Tibial nerve (tissue), 4 donors: ENCODE results near the gene CD300LD. TPM values are rescaled to one million over a fixed set of nuclear protein-coding genes. Genes with fewer than 3 reads are reported as not detected.

Experiments
- DNase-seq, 2 donors: peaks; one replicate each; pipeline ENCODE4 v3.0.0-alpha.2; 2019; ENCODE audit warnings: low spot score in 2 of 2
- H3K27ac ChIP-seq, 4 donors: fragments of 200-600 bp; sonication (generic) in 3 of 4; one replicate each; pipeline ENCODE4 v1.5.1; 2017 to 2019; ENCODE audit warnings: mild to moderate bottlenecking in 1 of 4
- H3K27me3 ChIP-seq, 2 donors: fragments of 200-600 bp; sonication (generic) in 1 of 2; one replicate each; pipeline versions ENCODE4 v1.5.1 to v1.6.0; 2017 to 2019
- H3K36me3 ChIP-seq, 3 donors: fragments of 200-600 bp; sonication (generic); one replicate each; pipeline ENCODE4 v1.5.1; 2018 to 2019
- H3K4me1 ChIP-seq, 4 donors: fragments of 200-600 bp; sonication (generic) in 3 of 4; one replicate each; pipeline ENCODE4 v1.5.1; 2017 to 2019
- H3K4me3 ChIP-seq, 4 donors: fragments of 200-600 bp; sonication (generic) in 3 of 4; one replicate each; pipeline ENCODE4 v1.5.1; 2017 to 2019; ENCODE audit warnings: mild to moderate bottlenecking in 1 of 4, moderate library complexity in 1 of 4
- H3K9me3 ChIP-seq, 4 donors: fragments of 200-600 bp; sonication (generic) in 3 of 4; one replicate each; pipeline ENCODE4 v1.5.1; 2017 to 2019
- CTCF ChIP-seq, 5 experiments: fragments of 200-600 bp in 3 of 5; fragments of 450-650 bp in 2 of 5; sonication (generic) in 3 of 5; IDR thresholded peaks; one replicate each; pipeline ENCODE4 v1.5.1; 2016 to 2019; ENCODE audit warnings: antibody characterized with exemption in 5 of 5, mild to moderate bottlenecking in 3 of 5, moderate library complexity in 2 of 5
- EP300 ChIP-seq, 2 donors: sonication (generic); formaldehyde crosslinking; IDR thresholded peaks; one replicate each; pipeline ENCODE4 v1.6.1; 2017; ENCODE audit warnings: antibody characterized with exemption in 2 of 2, mild to moderate bottlenecking in 1 of 2
- POLR2A ChIP-seq, 2 donors: fragments of 450-650 bp; IDR thresholded peaks; one replicate each; pipeline ENCODE4 v1.6.1; 2017; ENCODE audit warnings: antibody characterized with exemption in 2 of 2, mild to moderate bottlenecking in 2 of 2, moderate library complexity in 2 of 2
- WGBS, 2 donors: methylation state at CpG; one replicate each; pipeline ENCODE4 v1.1.5; 2018; 5-methylcytosine and 5-hydroxymethylcytosine counted together
- total RNA-seq, 4 donors: library from RNA; depleted of rRNA; stranded (reverse); fragments of >200 nt; gene quantifications; one replicate each; pipeline ENCODE4 v1.1.0, GENCODE V29; 2016

Gene CD300LD
- total RNA-seq, 4 donors from 2014 or later: not detected

GRCh38 chr17:74541176-74542111, 50.6 kb downstream of the CD300LD start:
- Histone ChIP-seq H3K9me3 (no peaks in the 10 kb centered on the region), H3K27ac (no peak overlapping the region), H3K4me1 (no peaks in the 10 kb centered on the region), H3K36me3 (no peaks in the 10 kb centered on the region), H3K4me3 (no peak overlapping the region), H3K27me3 (no peaks in the 10 kb centered on the region)
- TF ChIP-seq POLR2A (IDR thresholded peaks at IDR 0.05): no peak
- no peak for TF ChIP-seq EP300 (IDR thresholded peaks at IDR 0.05)
- no peak for TF ChIP-seq CTCF (IDR thresholded peaks at IDR 0.05)
- 72 to 73% methylated on average over 20 to 21 of the region's 23 CpGs for WGBS, 2 donors
- no peak for DNase-seq

- TF ChIP-seq EP300 (IDR thresholded peaks at IDR 0.05) (no peak), CTCF (IDR thresholded peaks at IDR 0.05) (no peak), POLR2A (IDR thresholded peaks at IDR 0.05) (no peak)
- no peak overlapping the region for H3K27ac ChIP-seq
- no peaks in the 10 kb centered on the region for H3K27me3 ChIP-seq
- H3K4me1 ChIP-seq: no peaks in the 10 kb centered on the region
- WGBS, 2 donors: 70 to 72% methylated on average over 10 of the region's 10 CpGs
- DNase-seq: no peak
- H3K36me3 ChIP-seq: no peaks in the 10 kb centered on the region
- no peak overlapping the region for H3K4me3 ChIP-seq
- peaks cover 0 to 10% (median 0%) of the 10 kb centered on the region in 4 donors for H3K9me3 ChIP-seq
Observed at GRCh38 chr17:74539281-74539820, 52.7 kb downstream of the CD300LD start.

GRCh38 chr17:74536890-74537289, 55.2 kb downstream of the CD300LD start:
- Histone ChIP-seq H3K27me3 (no peaks in the 10 kb centered on the region), H3K9me3 (peaks cover 0 to 10% (median 0%) of the 10 kb centered on the region in 4 donors), H3K27ac (no peak overlapping the region), H3K4me1 (no peaks in the 10 kb centered on the region), H3K36me3 (no peaks in the 10 kb centered on the region), H3K4me3 (no peak overlapping the region)
- TF ChIP-seq POLR2A (IDR thresholded peaks at IDR 0.05): no peak
- DNase-seq: no peak
- WGBS, 2 donors: 76 to 79% methylated on average over 3 of the region's 3 CpGs

GRCh38 chr17:74532115-74532514, 60.0 kb downstream of the CD300LD start:
- TF ChIP-seq CTCF (IDR thresholded peaks at IDR 0.05) (no peak), EP300 (IDR thresholded peaks at IDR 0.05) (peak in 1 of 2 donors; percentile 62), POLR2A (IDR thresholded peaks at IDR 0.05) (peak in 1 of 2 donors; percentile 54)
- H3K27me3 ChIP-seq: no peaks in the 10 kb centered on the region
- peak overlapping the region in 1 of 4 donors; percentile 27 for H3K4me3 ChIP-seq
- WGBS, 2 donors: 69 to 71% methylated on average over 10 of the region's 10 CpGs
- H3K36me3 ChIP-seq: no peaks in the 10 kb centered on the region
- peak overlapping the region in 2 of 4 donors; percentile 45 to 56 for H3K27ac ChIP-seq
- peak in 1 of 2 donors; percentile 48 for DNase-seq
- H3K9me3 ChIP-seq: peaks cover 0 to 10% (median 0%) of the 10 kb centered on the region in 4 donors
- no peaks in the 10 kb centered on the region for H3K4me1 ChIP-seq

- peaks cover 0 to 10% (median 0%) of the 10 kb centered on the region in 4 donors for H3K9me3 ChIP-seq
- no peaks in the 10 kb centered on the region for H3K36me3 ChIP-seq
- TF ChIP-seq POLR2A (IDR thresholded peaks at IDR 0.05) (no peak), EP300 (IDR thresholded peaks at IDR 0.05) (no peak), CTCF (IDR thresholded peaks at IDR 0.05) (no peak)
- DNase-seq: no peak
- H3K27me3 ChIP-seq: no peaks in the 10 kb centered on the region
- peak within 1 kb of the TSS in 2 of 4 donors; percentile 45 to 56 for H3K27ac ChIP-seq
- no peaks in the 10 kb centered on the region for H3K4me1 ChIP-seq
- 62 to 65% methylated on average over 10 of the region's 10 CpGs for WGBS, 2 donors
- H3K4me3 ChIP-seq: peak within 1 kb of the TSS in 1 of 4 donors; percentile 27
Observed at GRCh38 chr17:74531231-74531761, 60.8 kb downstream of the CD300LD start, which contains the start of gene CD300LB. Gene CD300LB (minus strand): TSS chr17:74531475. CDS start chr17:74531350, 125 bp downstream.
